Glutamatergic neuron (in vitro differentiated cells): ENCODE results near the gene ITFG1. TPM values are rescaled to one million over a fixed set of nuclear protein-coding genes. Genes with fewer than 3 reads are reported as not detected.
A peak's percentile ranks its signal among the peaks of the same experiment; 100 is the strongest.

Experiments used
- DNase-seq: peaks from one replicate; pipeline ENCODE4 v3.0.0; 2022
- H3K27ac Mint-ChIP-seq: one replicate; pipeline ENCODE4 v1.8.0; 2020; ENCODE audit warnings: mild to moderate bottlenecking, mixed read lengths, inconsistent platforms; ENCODE audit not compliant: unreplicated experiment
- H3K27me3 Mint-ChIP-seq: one replicate; pipeline ENCODE4 v1.8.0; 2020; ENCODE audit warnings: mild to moderate bottlenecking, moderate library complexity, mixed read lengths, inconsistent platforms; ENCODE audit not compliant: unreplicated experiment
- H3K36me3 Mint-ChIP-seq: one replicate; pipeline ENCODE4 v1.8.0; 2020; ENCODE audit warnings: mild to moderate bottlenecking, mixed read lengths, inconsistent platforms; ENCODE audit not compliant: unreplicated experiment
- H3K4me1 Mint-ChIP-seq: one replicate; pipeline ENCODE4 v1.8.0; 2020; ENCODE audit warnings: mild to moderate bottlenecking, low read depth, mixed read lengths, inconsistent platforms; ENCODE audit not compliant: unreplicated experiment
- H3K4me3 Mint-ChIP-seq: one replicate; pipeline ENCODE4 v1.8.0; 2020; ENCODE audit warnings: mild to moderate bottlenecking, mixed read lengths, inconsistent platforms; ENCODE audit not compliant: unreplicated experiment
- H3K9me3 Mint-ChIP-seq: one replicate; pipeline ENCODE4 v1.8.0; 2020; ENCODE audit warnings: mild to moderate bottlenecking, moderate library complexity, mixed read lengths, inconsistent platforms; ENCODE audit not compliant: unreplicated experiment
- CTCF ChIP-seq: fragments of 200-600 bp; sonication (generic); IDR thresholded peaks from one replicate; pipeline ENCODE4 v1.5.0; 2021; ENCODE audit not compliant: partially characterized antibody, unreplicated experiment
- total RNA-seq: library from RNA; stranded (reverse); fragmentation: NEBNext Ultra II Directional; extraction: Animal tissue kit (Norgen Biotek cat#: 25700); gene quantifications from one replicate; pipeline ENCODE4 v1.2.1, GENCODE V29; 2021; ENCODE audit not compliant: unreplicated experiment

The ITFG1 gene
- total RNA-seq, 1 donor from 2014 or later = 68.7 TPM

- Mint-ChIP-seq H3K27me3 (no peaks in the 10 kb centered on the region), H3K36me3 (peaks cover 5% of the 10 kb centered on the region), H3K4me1 (no peaks in the 10 kb centered on the region), H3K27ac (no peak overlapping the region), H3K4me3 (no peak overlapping the region), H3K9me3 (no peaks in the 10 kb centered on the region)
- TF ChIP-seq CTCF = no peak
- DNase-seq = no peak
Measured at GRCh38 chr16:47499700-47500264, 38.9 kb upstream of the ITFG1 start.

GRCh38 chr16:47499080-47499699 is 38.3 kb upstream of the ITFG1 start:
- TF ChIP-seq CTCF = no peak
- Mint-ChIP-seq H3K4me3 (no peak overlapping the region), H3K36me3 (peaks cover 5% of the 10 kb centered on the region), H3K27ac (no peak overlapping the region), H3K9me3 (no peaks in the 10 kb centered on the region), H3K27me3 (no peaks in the 10 kb centered on the region), H3K4me1 (no peaks in the 10 kb centered on the region)
- no peak for DNase-seq

GRCh38 chr16:47493381-47494337 is 32.8 kb upstream of the ITFG1 start:
- no peak overlapping the region for H3K4me3 Mint-ChIP-seq
- H3K36me3 Mint-ChIP-seq = peaks cover 6% of the 10 kb centered on the region
- no peaks in the 10 kb centered on the region for H3K27me3 Mint-ChIP-seq
- no peak for DNase-seq
- H3K9me3 Mint-ChIP-seq = no peaks in the 10 kb centered on the region
- H3K4me1 Mint-ChIP-seq = peaks cover 9% of the 10 kb centered on the region
- no peak for TF ChIP-seq CTCF
- H3K27ac Mint-ChIP-seq = no peak overlapping the region

- H3K27ac Mint-ChIP-seq = peak overlapping the region; percentile 17
- peaks cover 6% of the 10 kb centered on the region for H3K36me3 Mint-ChIP-seq
- peaks cover 9% of the 10 kb centered on the region for H3K4me1 Mint-ChIP-seq
- DNase-seq = peak; percentile 63
- no peak for TF ChIP-seq CTCF
- H3K27me3 Mint-ChIP-seq = no peaks in the 10 kb centered on the region
- H3K4me3 Mint-ChIP-seq = peak overlapping the region; percentile 82
- no peaks in the 10 kb centered on the region for H3K9me3 Mint-ChIP-seq
Measured at GRCh38 chr16:47492428-47493377, 31.8 kb upstream of the ITFG1 start.
